K562 (cell line): ENCODE data around the gene INSR. TPM values are rescaled to one million over a fixed set of nuclear protein-coding genes. Genes with fewer than 3 reads are reported as not detected.

Source experiments
- CBX5 ChIP-seq: IDR thresholded peaks from 2 replicates; pipeline ENCODE4 v1.6.1; 2014; ENCODE audit warnings: low read depth, borderline replicate concordance
- CHD7 ChIP-seq: fragments of 200-600 bp; sonication (generic); IDR thresholded peaks from one replicate; pipeline ENCODE4 v1.6.1; 2012; ENCODE audit warnings: mild to moderate bottlenecking, low read depth, low read length, inconsistent platforms
- CREB1 ChIP-seq, 2 experiments: sonication (generic) in 1 of 2; formaldehyde crosslinking in 1 of 2; IDR thresholded peaks; 2 replicates each; pipeline versions ENCODE4 v1.6.1 to v1.8.0; 2012 to 2022; ENCODE audit warnings: inconsistent platforms in 1 of 2, mild to moderate bottlenecking in 1 of 2, missing genetic modification reagents in 1 of 2, moderate library complexity in 1 of 2
- HDAC8 ChIP-seq: fragments of 450-650 bp; IDR thresholded peaks from 2 replicates; pipeline ENCODE4 v1.6.1; 2016; ENCODE audit warnings: mild to moderate bottlenecking, missing genetic modification characterization, moderate library complexity, missing compliant biosample characterization
- PCBP1 ChIP-seq: fragments of 200-400 bp; formaldehyde crosslinking; IDR thresholded peaks from 2 replicates; pipeline ENCODE4 v1.6.1; 2018; ENCODE audit warnings: mild to moderate bottlenecking, low read depth, low read length; ENCODE audit not compliant: poor library complexity, severe bottlenecking
- POLR3G ChIP-seq: IDR thresholded peaks from 2 replicates; pipeline ENCODE4 v1.6.1; 2011; ENCODE audit not compliant: insufficient read length, insufficient replicate concordance; ENCODE audit errors: extremely low read depth
- RREB1 ChIP-seq: fragments of 250-450 bp; sonication (Bioruptor Pico); IDR thresholded peaks from 2 replicates; pipeline ENCODE4 v1.4.0; 2020
- ZKSCAN8 ChIP-seq: fragments of 200-800 bp; sonication (Bioruptor generic); IDR thresholded peaks from 2 replicates; pipeline ENCODE4 v1.6.1; 2016; ENCODE audit warnings: missing genetic modification characterization, missing compliant biosample characterization
- polyA plus RNA-seq, 8 experiments: library from polyadenylated mRNA; depleted of rRNA in 4 of 8; stranded (reverse) in 5 of 8; unstranded in 3 of 8; fragments of >200 nt; fragmentation: Nextera tagmentation in 2 of 8; fragmentation: Illumina TruSeq in 1 of 8; extraction: Ambion mirVana in 2 of 8; extraction: Trizol in 1 of 8; gene quantifications; 2 replicates each; pipeline versions ENCODE4 v1.2.1 to v1.2.3, GENCODE V29; 2011 to 2014; ENCODE audit warnings: inconsistent platforms in 1 of 8, missing spikeins in 1 of 8
- total RNA-seq, 7 experiments: library from RNA; depleted of rRNA in 6 of 7; stranded (reverse); fragments of >200 nt in 6 of 7; fragmentation: Illumina TruSeq in 2 of 7; extraction: Trizol in 2 of 7; gene quantifications; 2 replicates each; pipeline versions ENCODE4 v1.2.1 to v1.2.3, GENCODE V29; 2011 to 2021; ENCODE audit warnings: low replicate concordance in 1 of 7

INSR gene
- total and polyA plus RNA-seq, 9 of the 15 experiments (the other 6 are each of a cell fraction or from before 2014, with no cell fraction given): 0.04 to 0.88 (median 0.41) TPM

- TF ChIP-seq CHD7 (no peak), CBX5 (no peak), CREB1 (IDR thresholded peaks at IDR 0.05) (peak; percentile 16; the same call in 1 of the 2 replicates), CREB1 (CRISPR knock-in tag; IDR thresholded peaks at IDR 0.05) (peak; percentile 43; the same call in 1 of the 2 replicates), HDAC8 (tag) (no peak), POLR3G (no peak), ZKSCAN8 (CRISPR knock-in tag) (no peak), RREB1 (0 out of 2 replicates have a peak, but pooled peaks have one; percentile 28), PCBP1 (peak; percentile 75)
Measured at GRCh38 chr19:7069042-7069903, 224.9 kb downstream of the INSR start, which contains the start of gene ZNF557 (continued).
